AG04449 (cell line): ENCODE results near the gene ZNF793.

ENCODE experiments used
- CTCF ChIA-PET: fragments of 350-600 bp; formaldehyde crosslinking; extraction: SDS; loops from one replicate; lab custom pipeline; 2021; ENCODE audit warnings: antibody characterized with exemption; lab: Yijun Ruan, JAX
- POLR2A ChIA-PET: fragments of 400-600, 350-600 bp; formaldehyde crosslinking; extraction: SDS; loops from one replicate; lab custom pipeline; 2020; ENCODE audit warnings: antibody characterized with exemption, inconsistent platforms; lab: Yijun Ruan, JAX
- DNase-seq: peaks from one replicate; pipeline ENCODE4 v3.0.0-alpha.2; 2010; ENCODE audit warnings: low read depth, low spot score
- H3K4me3 ChIP-seq: 2 replicates; pipeline ENCODE4 v1.5.1; 2011; ENCODE audit warnings: low read depth, mild to moderate bottlenecking, control low read depth, low read length
- TF ChIP-seq, protein P1 (sequence below): IDR thresholded peaks from one replicate; pipeline ENCODE4 v1.5.1; 2011; ENCODE audit warnings: mild to moderate bottlenecking, moderate library complexity, low read length, control low read depth, inconsistent platforms; ENCODE audit not compliant: insufficient read depth; ENCODE audit errors: missing control alignments

The ZNF793 gene

DNA sequence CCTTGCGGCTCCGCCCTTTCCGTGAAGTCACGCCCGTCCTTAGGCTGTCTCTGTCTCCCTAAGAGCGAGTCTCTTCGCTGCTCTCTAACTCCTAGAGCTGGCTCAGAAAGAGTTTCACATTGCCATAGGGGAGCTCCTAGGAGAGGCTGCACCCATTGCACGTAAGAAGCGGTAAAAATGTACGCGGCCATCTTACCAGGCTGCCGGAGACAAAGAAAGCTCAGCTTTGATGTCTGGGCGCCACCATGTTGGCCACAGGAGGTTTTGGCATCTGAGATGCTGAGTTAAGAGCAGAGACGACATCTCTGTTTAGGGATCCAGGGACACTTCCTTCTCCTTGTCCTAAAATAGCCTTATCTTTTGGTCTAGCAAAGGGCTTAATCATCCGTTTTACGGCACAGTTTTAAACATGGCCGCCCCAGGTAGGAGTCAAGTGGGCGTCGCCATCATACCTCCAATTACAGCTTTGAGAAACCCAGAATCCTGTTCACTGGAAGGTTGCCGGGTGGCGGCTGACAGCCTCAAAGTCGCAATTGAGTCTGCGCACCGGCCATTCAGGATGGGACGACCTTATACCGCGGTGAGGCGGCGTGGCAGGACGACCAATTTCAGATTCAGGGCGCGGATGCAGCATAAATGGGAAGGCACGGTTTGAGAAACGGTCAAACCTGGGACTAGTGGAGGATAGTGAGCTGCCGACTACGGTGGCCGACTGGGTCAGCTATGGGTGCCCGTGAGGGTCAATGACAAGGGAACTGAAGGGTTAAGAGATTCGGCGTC, at the start of gene ZNF793:
Gene ZNF793, plus strand, starts transcription at position 553 of the 780 bp plus-strand sequence. CDS start 16,501 bp downstream, outside the sequence.
- no peak for DNase-seq
- ChIA-PET POLR2A (no interaction called here), CTCF (no interaction called here)
- TF ChIP-seq, protein P1, sequence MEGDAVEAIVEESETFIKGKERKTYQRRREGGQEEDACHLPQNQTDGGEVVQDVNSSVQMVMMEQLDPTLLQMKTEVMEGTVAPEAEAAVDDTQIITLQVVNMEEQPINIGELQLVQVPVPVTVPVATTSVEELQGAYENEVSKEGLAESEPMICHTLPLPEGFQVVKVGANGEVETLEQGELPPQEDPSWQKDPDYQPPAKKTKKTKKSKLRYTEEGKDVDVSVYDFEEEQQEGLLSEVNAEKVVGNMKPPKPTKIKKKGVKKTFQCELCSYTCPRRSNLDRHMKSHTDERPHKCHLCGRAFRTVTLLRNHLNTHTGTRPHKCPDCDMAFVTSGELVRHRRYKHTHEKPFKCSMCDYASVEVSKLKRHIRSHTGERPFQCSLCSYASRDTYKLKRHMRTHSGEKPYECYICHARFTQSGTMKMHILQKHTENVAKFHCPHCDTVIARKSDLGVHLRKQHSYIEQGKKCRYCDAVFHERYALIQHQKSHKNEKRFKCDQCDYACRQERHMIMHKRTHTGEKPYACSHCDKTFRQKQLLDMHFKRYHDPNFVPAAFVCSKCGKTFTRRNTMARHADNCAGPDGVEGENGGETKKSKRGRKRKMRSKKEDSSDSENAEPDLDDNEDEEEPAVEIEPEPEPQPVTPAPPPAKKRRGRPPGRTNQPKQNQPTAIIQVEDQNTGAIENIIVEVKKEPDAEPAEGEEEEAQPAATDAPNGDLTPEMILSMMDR, result no peak
- H3K4me3 ChIP-seq, result peak within 1 kb of the TSS; percentile 65

DNA sequence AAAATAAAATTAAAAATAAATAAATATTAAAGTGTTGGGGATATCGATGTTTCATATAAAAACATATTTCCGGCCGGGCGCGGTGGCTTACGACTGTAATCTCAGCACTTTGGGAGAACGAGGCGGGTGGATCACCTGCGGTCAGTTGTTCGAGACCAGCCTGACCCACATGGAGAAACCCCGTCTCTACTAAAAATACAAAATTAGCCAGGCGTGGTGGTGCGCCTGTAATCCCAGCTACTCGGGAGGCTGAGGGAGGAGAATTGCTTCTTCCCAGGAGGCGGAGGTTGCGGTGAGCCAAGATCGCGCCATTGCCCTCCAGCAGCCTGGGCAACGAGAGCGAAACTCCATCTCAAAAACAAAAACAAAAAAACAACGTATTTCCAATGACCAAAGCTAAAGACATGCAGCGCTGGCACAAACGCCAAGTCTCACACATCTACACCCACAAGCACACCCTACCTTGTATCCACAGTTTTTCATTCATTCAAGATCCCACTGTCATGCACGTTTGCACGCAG, 40.4 kb upstream of the ZNF793 start:
- H3K4me3 ChIP-seq, result peak overlapping the region; percentile 86
- POLR2A ChIA-PET, result interaction anchor here (1.5 kb wide), 1 partner anchor 96 kb away, joined by 6 read pairs; the partner anchor contains the start of gene ZNF527
- DNase-seq, result no peak
- TF ChIP-seq, protein P1, result no peak
- CTCF ChIA-PET, result no interaction called here

DNA sequence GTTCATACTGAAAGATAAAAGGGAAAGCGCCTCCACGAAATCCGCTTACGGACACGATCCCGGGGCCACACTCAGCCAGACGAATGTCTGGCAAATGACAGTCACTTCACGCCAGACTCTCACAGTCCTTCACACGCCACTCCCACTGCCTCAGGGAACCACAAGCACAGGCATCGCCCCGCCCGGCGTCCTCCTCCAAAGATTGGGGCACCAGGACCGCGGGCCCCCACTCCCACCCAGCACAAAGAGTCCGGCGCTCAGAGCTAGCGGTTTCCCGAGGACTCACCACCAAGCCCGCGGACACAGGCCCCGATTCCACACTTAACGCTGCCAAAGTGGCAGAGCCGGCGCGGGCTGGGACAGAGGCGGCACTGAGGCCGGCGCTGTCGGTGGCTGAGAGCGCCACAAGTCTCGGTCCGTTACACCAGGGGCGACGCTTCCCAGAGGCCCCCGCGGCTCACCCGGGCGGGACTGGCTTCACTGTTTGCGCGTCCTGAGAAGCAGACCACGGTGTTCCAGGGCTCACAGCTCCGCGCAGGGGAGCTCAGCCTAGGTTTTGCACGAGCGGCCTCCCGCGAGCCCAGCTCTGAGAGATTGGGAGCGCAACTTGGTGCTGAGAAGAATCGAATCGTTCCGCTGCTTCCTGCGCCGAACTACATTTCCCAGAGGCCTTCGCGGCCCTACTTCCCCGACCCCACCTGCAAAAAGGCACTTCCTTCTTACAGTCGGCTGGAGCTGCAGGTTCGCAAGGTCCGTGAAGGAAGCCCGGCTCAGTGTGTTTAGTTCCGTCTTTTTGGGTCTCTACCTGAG, 39.7 kb upstream of the ZNF793 start, which contains the start of gene ZNF569:
Gene ZNF569, minus strand, starts transcription at position 647 of the 810 bp plus-strand sequence. CDS start 22,523 bp downstream, outside the sequence.
- CTCF ChIA-PET, result no interaction called here
- H3K4me3 ChIP-seq, result peak within 1 kb of the TSS; percentile 86
- TF ChIP-seq, protein P1, result no peak
- POLR2A ChIA-PET, result interaction anchor here (0.8 to 1.5 kb wide), 2 partner anchors 97 to 313 kb away, joined by 3 to 6 read pairs; partner anchors contain the start of gene ZNF527
- peak; percentile 72 for DNase-seq

DNA sequence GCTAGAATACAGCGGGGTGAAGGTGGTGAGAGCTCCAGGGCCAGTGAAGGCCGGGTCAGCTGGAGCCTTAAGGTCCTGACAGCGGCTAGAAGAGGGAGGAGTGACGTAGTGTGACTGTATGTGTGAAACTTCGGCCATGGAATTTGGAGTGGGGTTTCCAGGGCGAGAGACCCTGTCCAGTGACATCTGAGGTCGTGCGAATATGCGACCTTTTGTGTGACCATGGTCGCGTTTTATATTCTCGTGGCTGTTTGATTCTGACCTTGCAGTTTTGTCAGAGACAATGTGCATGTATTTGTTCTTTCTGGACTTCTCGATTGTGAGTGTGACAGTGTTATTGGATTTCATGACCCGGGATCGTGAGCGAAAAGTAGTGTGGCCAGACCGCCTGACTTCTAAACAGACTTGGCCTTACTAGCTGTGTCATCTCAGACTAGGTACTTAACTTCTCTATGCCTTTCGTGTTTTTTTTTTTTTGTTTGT, 39.1 kb upstream of the ZNF793 start:
- POLR2A ChIA-PET, result interaction anchor here (0.8 to 1.5 kb wide), 2 partner anchors 97 to 313 kb away, joined by 3 to 6 read pairs; partner anchors contain the start of gene ZNF527
- peak overlapping the region; percentile 86 for H3K4me3 ChIP-seq
- TF ChIP-seq, protein P1, result no peak
- no peak for DNase-seq
- CTCF ChIA-PET, result no interaction called here

DNA sequence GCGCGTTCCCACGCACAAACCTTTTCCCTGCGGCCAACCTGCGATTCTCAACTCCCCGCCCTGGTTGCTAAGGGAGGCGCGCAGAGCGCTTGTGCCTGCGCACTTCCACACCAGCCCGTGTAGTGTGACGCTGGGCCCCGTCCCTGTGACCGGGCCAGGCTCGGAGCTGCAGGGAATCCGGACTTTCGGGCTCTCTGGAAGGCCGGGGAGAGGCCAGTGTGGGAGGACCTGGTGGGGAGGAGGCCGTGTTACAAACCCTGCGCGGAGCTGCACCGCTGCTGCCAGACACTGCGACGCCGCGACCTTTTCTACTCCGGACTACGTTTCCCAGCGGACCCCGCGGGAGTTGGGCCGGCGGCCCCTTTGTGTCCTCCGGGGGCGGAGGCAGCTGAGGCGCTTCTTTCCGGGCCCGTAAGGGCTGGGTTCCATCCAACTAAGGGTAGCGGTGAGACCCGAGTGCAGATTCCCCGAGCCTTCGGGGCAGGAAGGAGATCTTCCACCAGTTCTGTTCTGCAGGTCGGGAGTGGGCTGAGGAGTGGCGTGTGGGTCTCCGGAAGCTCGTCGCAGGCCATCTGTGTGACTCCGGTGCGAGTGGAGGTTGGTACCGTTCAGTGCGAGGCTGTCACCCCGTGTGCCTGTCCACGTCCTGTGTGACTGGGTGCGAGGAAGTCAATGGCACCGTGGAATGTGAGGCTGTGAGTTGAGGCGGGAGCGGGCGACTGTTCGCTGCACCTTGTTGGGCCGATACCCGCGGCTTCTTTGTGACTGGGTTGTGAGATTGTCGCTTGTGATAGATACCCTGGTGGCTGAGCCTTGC, 37.6 kb upstream of the ZNF793 start, which contains the start of gene ZNF570:
Gene ZNF570, plus strand, starts transcription at position 396 of the 817 bp plus-strand sequence. CDS start 999 bp downstream, outside the sequence.
- TF ChIP-seq, protein P1, result no peak
- peak within 1 kb of the TSS; percentile 99 for H3K4me3 ChIP-seq
- CTCF ChIA-PET, result no interaction called here
- DNase-seq, result no peak
- POLR2A ChIA-PET, result interaction anchor here (0.5 to 0.8 kb wide), 2 partner anchors 223 to 1244 kb away, joined by 3 read pairs; no protein-coding TSS in a partner anchor
